ENCODE measurements around the gene SAP25. TPM values are rescaled to one million over a fixed set of nuclear protein-coding genes. Genes with fewer than 3 reads are reported as not detected.

The SAP25 gene
- total RNA-seq, 2 donors from 2014 or later, result 21.4 to 23.4 TPM

DNA sequence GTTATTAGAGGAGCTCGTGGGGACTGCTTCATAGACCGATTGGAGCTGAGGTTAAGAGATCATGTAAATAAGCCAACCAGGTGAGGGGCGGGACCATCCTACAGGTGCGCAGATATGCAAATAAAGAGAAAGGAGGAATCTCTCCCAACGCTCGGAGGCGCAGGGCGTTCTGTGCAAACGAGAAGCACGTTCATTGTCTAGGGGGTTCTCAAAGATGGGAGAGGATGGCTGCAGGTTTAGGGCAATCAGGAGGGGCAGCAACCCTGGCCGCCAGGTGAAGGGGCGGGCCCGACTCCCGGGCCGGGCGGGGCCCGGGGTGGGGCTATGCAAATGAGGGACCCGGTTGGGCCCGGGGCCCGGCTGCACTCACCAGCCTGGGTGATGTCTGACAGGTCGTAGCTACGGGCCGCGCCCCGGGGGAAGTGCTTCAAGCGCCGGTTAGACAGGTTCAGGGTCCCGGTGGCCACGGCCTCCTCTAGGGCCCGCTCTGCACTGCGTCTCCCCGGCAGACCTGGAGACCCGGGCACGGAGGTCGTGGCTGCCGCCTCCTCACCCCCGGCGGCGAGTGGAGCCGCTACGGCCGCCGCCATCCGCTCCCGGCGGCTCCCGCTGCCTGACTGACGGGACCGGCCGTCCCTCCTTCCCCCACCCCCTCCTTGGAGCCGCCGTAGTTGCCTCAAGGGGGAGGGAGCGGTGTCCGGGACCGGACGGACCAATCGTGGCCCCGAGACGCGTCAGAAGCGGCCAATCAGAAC, 12.0 kb upstream of the SAP25 start, which contains the start of gene LRCH4:
Gene LRCH4 (minus strand): TSS at position 619 of the 755 bp plus-strand sequence. CDS start 29 bp downstream, at position 590.
- peak; percentile 37 to 39 for ATAC-seq (replicated peaks in 1 of 2)
- Mint-ChIP-seq H3K27me3 (ENCODE audit: low read depth) (no peaks in the 10 kb centered on the region), H3K9me3 (no peaks in the 10 kb centered on the region), H3K36me3 (ENCODE audit: insufficient read depth in 2 of 2) (no peaks in the 10 kb centered on the region), H3K4me1 (ENCODE audit: low read depth) (peaks cover 29% of the 10 kb centered on the region), H3K27ac (peak within 1 kb of the TSS; percentile 89), H3K4me3 (peak within 1 kb of the TSS; percentile 93 to 95)
- peak; percentile 71 to 76 for DNase-seq

- no peak for DNase-seq
- Mint-ChIP-seq H3K36me3 (ENCODE audit: insufficient read depth in 2 of 2) (no peaks in the 10 kb centered on the region), H3K27ac (peak overlapping the region; percentile 89), H3K4me3 (peak overlapping the region; percentile 93 to 95), H3K9me3 (no peaks in the 10 kb centered on the region), H3K27me3 (ENCODE audit: low read depth) (no peaks in the 10 kb centered on the region), H3K4me1 (ENCODE audit: low read depth) (peaks cover 29% of the 10 kb centered on the region)
- no peak for ATAC-seq (replicated peaks in 1 of 2)
Measured at GRCh38 chr7:100584683-100585510, 11.2 kb upstream of the SAP25 start.

- no peak for DNase-seq
- ATAC-seq (replicated peaks in 1 of 2), result no peak
- H3K9me3 Mint-ChIP-seq, result no peaks in the 10 kb centered on the region
- no peaks in the 10 kb centered on the region for H3K27me3 Mint-ChIP-seq (ENCODE audit: low read depth)
- peak overlapping the region; percentile 93 to 95 for H3K4me3 Mint-ChIP-seq
- H3K36me3 Mint-ChIP-seq (ENCODE audit: insufficient read depth in 2 of 2), result no peaks in the 10 kb centered on the region
- peaks cover 29% of the 10 kb centered on the region for H3K4me1 Mint-ChIP-seq (ENCODE audit: low read depth)
- H3K27ac Mint-ChIP-seq, result peak overlapping the region; percentile 64
Measured at GRCh38 chr7:100584054-100584682, 10.5 kb upstream of the SAP25 start.

DNA sequence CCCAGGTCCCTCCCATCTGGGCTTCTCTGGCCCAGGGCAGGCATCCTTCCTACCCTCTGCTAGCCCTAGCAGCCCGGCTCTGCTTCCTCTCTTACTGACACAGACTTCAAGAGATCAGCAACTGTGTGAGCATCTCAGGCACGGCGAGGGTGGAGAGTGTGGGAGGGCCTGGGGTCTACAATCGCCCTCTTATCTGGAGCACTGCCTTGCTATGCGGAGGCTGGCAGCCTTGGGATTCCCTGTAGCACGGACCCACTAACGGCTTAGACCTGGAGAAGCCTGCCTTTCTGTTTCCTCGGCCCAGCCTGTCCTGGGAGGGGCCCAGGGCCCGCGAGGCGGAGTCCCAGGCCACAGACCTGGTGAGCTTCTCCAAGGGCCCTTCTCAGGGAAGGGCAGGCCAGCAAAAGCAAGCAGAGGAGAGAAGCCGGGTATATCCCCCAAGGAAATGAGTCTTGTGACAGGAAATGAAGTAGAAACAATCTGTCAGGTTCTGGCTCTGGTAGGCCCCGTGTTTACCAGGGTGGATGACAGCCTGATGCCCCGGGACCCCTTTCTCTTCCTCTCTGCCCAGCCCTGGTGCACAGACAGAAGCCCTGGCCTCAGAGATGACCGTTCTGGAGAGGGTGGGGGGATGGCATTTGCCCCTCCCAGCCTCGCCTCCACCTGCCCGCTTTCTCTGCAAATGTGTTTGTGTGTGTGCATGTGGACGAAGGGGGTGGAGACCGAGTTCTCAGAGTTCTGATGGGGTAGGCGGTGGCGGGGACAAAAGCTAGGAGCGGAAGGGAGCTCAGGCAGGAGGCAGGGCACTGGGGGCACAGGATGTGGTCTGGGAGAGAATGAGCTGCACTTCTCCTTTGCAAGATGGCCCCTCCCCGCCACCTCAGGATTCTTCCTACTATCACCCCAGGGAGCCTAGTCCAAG, 9.7 kb upstream of the SAP25 start:
- Mint-ChIP-seq H3K36me3 (ENCODE audit: insufficient read depth in 2 of 2) (no peaks in the 10 kb centered on the region), H3K27ac (peak overlapping the region; percentile 64), H3K4me3 (peak overlapping the region; percentile 93 to 95), H3K27me3 (ENCODE audit: low read depth) (no peaks in the 10 kb centered on the region), H3K4me1 (ENCODE audit: low read depth) (peaks cover 29% of the 10 kb centered on the region), H3K9me3 (no peaks in the 10 kb centered on the region)
- peak; percentile 75 to 76 for DNase-seq
- ATAC-seq (replicated peaks in 1 of 2), result peak in 1 of 2 donors; percentile 12

DNA sequence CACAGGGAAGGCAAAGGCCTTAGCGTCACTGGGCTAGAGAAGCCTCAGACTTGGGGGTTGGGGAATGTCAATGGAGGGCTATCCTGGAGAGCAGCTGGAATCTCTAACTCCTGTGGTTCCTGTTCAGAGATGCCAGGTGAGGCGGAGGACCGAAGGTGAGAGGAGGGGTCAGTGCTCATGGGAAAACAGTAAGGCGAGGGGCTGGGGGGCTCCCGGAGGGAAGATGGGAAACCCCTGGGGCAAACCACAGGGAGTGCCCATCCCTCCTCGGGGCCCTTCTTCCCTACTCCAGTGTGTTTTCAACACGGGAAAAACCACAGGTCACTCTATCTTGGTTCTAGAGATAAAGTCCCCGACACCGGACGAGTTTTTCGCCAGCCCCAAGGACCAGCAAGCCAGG, 8.9 kb upstream of the SAP25 start:
- Mint-ChIP-seq H3K9me3 (no peaks in the 10 kb centered on the region), H3K36me3 (ENCODE audit: insufficient read depth in 2 of 2) (no peaks in the 10 kb centered on the region), H3K27ac (peak overlapping the region; percentile 42), H3K4me3 (peak overlapping the region; percentile 21 to 46), H3K4me1 (ENCODE audit: low read depth) (peaks cover 29% of the 10 kb centered on the region), H3K27me3 (ENCODE audit: low read depth) (no peaks in the 10 kb centered on the region)
- DNase-seq (no peak), ATAC-seq (replicated peaks in 1 of 2) (no peak)

GRCh38 chr7:100582041-100582579, 8.4 kb upstream of the SAP25 start:
- Mint-ChIP-seq H3K27me3 (ENCODE audit: low read depth) (no peaks in the 10 kb centered on the region), H3K4me1 (ENCODE audit: low read depth) (peaks cover 23% of the 10 kb centered on the region), H3K36me3 (ENCODE audit: insufficient read depth in 2 of 2) (no peaks in the 10 kb centered on the region), H3K27ac (peak overlapping the region; percentile 42), H3K4me3 (peak overlapping the region; percentile 21 to 46), H3K9me3 (no peaks in the 10 kb centered on the region)
- ATAC-seq (replicated peaks in 1 of 2) (no peak), DNase-seq (no peak)

- no peaks in the 10 kb centered on the region for H3K9me3 Mint-ChIP-seq
- ATAC-seq (replicated peaks in 1 of 2) (no peak), DNase-seq (no peak)
- peaks cover 0 to 2% of the 10 kb centered on the region in 2 donors for H3K36me3 Mint-ChIP-seq (ENCODE audit: insufficient read depth in 2 of 2)
- H3K27me3 Mint-ChIP-seq (ENCODE audit: low read depth), result no peaks in the 10 kb centered on the region
- H3K4me3 Mint-ChIP-seq, result no peak overlapping the region
- H3K4me1 Mint-ChIP-seq (ENCODE audit: low read depth), result peaks cover 22% of the 10 kb centered on the region
- H3K27ac Mint-ChIP-seq, result no peak overlapping the region
Measured at GRCh38 chr7:100580466-100581283, 7.0 kb upstream of the SAP25 start.

DNA sequence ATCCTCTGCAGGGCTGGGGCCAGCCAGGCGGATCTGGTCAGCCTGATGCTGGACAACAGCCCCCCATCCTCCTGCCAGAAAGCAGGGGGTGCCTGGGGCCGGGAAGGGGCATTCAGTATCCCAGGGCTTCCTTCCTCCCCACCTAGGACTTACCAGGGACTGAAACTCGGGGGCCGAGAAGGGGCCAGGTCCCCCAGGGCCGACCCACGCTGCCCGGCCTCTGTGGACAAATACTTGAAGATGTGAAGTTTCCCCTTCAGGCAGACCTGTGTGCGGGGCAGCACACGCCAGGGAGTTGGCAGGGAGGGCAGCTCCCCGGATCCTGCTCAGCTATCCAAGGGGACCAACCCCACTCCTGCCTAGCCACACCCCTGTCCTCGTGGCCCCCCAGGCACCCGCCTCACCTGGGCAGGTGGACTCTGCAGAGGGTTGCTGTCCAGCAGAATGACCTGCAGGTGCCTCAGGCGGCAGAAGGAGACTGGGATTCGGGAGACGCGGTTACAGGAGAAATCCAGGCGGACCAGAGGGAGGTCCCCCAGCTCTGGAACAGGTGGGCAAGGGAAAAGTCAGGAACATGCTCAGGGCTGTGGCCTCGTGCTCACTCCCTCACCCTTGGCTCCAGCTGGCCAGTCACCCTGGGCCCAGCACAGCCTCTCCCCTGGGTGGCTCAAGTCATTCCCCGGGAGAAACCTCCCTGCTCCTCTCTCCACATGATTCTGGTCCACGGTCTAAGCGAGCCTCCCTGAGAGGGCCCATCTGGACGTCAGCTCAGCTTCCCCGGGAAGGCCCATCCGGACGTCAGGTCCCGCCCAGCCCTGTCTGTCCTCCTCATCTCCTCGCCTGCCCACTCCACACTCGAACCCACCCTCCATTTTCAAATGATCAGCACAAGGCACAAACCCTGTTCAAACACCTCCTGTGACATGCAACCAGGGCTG, 4.8 kb upstream of the SAP25 start:
- Mint-ChIP-seq H3K27ac (no peak overlapping the region), H3K4me3 (no peak overlapping the region), H3K27me3 (ENCODE audit: low read depth) (no peaks in the 10 kb centered on the region), H3K9me3 (no peaks in the 10 kb centered on the region), H3K4me1 (ENCODE audit: low read depth) (peaks cover 5% of the 10 kb centered on the region), H3K36me3 (ENCODE audit: insufficient read depth in 2 of 2) (peaks cover 0 to 4% of the 10 kb centered on the region in 2 donors)
- ATAC-seq (replicated peaks in 1 of 2) (no peak), DNase-seq (no peak)

- Mint-ChIP-seq H3K4me3 (no peak overlapping the region), H3K4me1 (ENCODE audit: low read depth) (no peaks in the 10 kb centered on the region), H3K27ac (no peak overlapping the region), H3K9me3 (no peaks in the 10 kb centered on the region), H3K27me3 (ENCODE audit: low read depth) (no peaks in the 10 kb centered on the region), H3K36me3 (ENCODE audit: insufficient read depth in 2 of 2) (peaks cover 0 to 4% of the 10 kb centered on the region in 2 donors)
- ATAC-seq (replicated peaks in 1 of 2) (no peak), DNase-seq (no peak)
Measured at GRCh38 chr7:100577507-100577906, 3.8 kb upstream of the SAP25 start.

- no peaks in the 10 kb centered on the region for H3K4me1 Mint-ChIP-seq (ENCODE audit: low read depth)
- H3K9me3 Mint-ChIP-seq, result no peaks in the 10 kb centered on the region
- H3K27me3 Mint-ChIP-seq (ENCODE audit: low read depth), result no peaks in the 10 kb centered on the region
- H3K27ac Mint-ChIP-seq, result no peak overlapping the region
- no peak overlapping the region for H3K4me3 Mint-ChIP-seq
- no peak for DNase-seq
- no peak for ATAC-seq (replicated peaks in 1 of 2)
- peaks cover 0 to 4% of the 10 kb centered on the region in 2 donors for H3K36me3 Mint-ChIP-seq (ENCODE audit: insufficient read depth in 2 of 2)
Measured at GRCh38 chr7:100577103-100577502, 3.4 kb upstream of the SAP25 start.

Measured in activated T-cell treated with anti-CD3 and anti-CD28 coated beads, Interleukin-2, amount 50 U/mL, for 72 hours (primary cell).